Upper lobe of left lung (tissue), 6 donors: ENCODE measurements around the gene RCE1. TPM values are rescaled to one million over a fixed set of nuclear protein-coding genes. Genes with fewer than 3 reads are reported as not detected.

ENCODE experiments used
- ATAC-seq, 2 donors: fragments of 200-7000 bp; cut with Tn5 transposase; one replicate each; pipeline ENCODE4 v1.9.1; 2022; ENCODE audit warnings: mild to moderate bottlenecking in 2 of 2, moderate library complexity in 2 of 2; ENCODE audit not compliant: low FRiP score in 2 of 2
- DNase-seq, 2 donors: peaks; one replicate each; pipeline ENCODE4 v3.0.0-alpha.2; 2019 to 2020
- H3K27ac ChIP-seq, 4 donors: fragments of 200-600 bp; sonication (generic); one replicate each; pipeline ENCODE4 v1.5.1; 2016 to 2019
- H3K27me3 ChIP-seq, 4 donors: fragments of 200-600 bp; sonication (generic); one replicate each; pipeline ENCODE4 v1.5.1; 2017 to 2019
- H3K36me3 ChIP-seq, 4 donors: fragments of 200-600 bp; sonication (generic); one replicate each; pipeline ENCODE4 v1.5.1; 2016 to 2019
- H3K4me1 ChIP-seq, 4 donors: fragments of 200-600 bp; sonication (generic); one replicate each; pipeline ENCODE4 v1.5.1; 2018 to 2019
- H3K4me3 ChIP-seq, 4 donors: fragments of 200-600 bp; sonication (generic); one replicate each; pipeline ENCODE4 v1.5.1; 2017 to 2019; ENCODE audit warnings: mild to moderate bottlenecking in 2 of 4, moderate library complexity in 1 of 4
- H3K9me3 ChIP-seq, 4 donors: fragments of 200-600 bp; sonication (generic); one replicate each; pipeline ENCODE4 v1.5.1; 2018 to 2019
- CTCF ChIP-seq, 6 experiments: fragments of 450-650 bp in 4 of 6; fragments of 200-600 bp in 2 of 6; sonication (generic) in 2 of 6; IDR thresholded peaks; one replicate each; pipeline ENCODE4 v1.5.1; 2016 to 2019; ENCODE audit warnings: antibody characterized with exemption in 6 of 6
- EP300 ChIP-seq, 4 donors: sonication (generic); formaldehyde crosslinking; IDR thresholded peaks; one replicate each; pipeline ENCODE4 v1.5.1; 2017; ENCODE audit warnings: antibody characterized with exemption in 4 of 4, control low read depth in 2 of 4
- POLR2A ChIP-seq, 4 donors: fragments of 450-650 bp; IDR thresholded peaks; one replicate each; pipeline ENCODE4 v1.5.1; 2016 to 2017; ENCODE audit warnings: antibody characterized with exemption in 4 of 4, mild to moderate bottlenecking in 2 of 4
- POLR2AphosphoS5 ChIP-seq, 2 donors: sonication (generic); formaldehyde crosslinking; IDR thresholded peaks; one replicate each; pipeline ENCODE4 v1.5.1; 2017; ENCODE audit warnings: antibody characterized with exemption in 2 of 2
- WGBS, 2 donors: methylation state at CpG; one replicate each; pipeline ENCODE4 v1.1.5; 2017 to 2018; 5-methylcytosine and 5-hydroxymethylcytosine counted together
- total RNA-seq, 6 donors: library from RNA; depleted of rRNA in 4 of 6; stranded (reverse); fragments of >200 nt in 4 of 6; gene quantifications; one replicate each; pipeline versions ENCODE4 v1.1.0 to v1.2.1, GENCODE V29; 2016 to 2021
- donor health status: DM: no; HTN: no; CAD: no; lungs with moderate emphysema.
- donor health status: DM: no; HTN: yes; CAD: no; lungs with severe emphysema.

RCE1 gene
- total RNA-seq, 6 donors from 2014 or later, result 7.2 to 28.6 (median 17.5) TPM

GRCh38 chr11:66882561-66883015, 39.3 kb downstream of the RCE1 start:
- ATAC-seq, result peak in 1 of 2 donors; percentile 2
- peaks cover 11 to 29% (median 16%) of the 10 kb centered on the region in 4 donors for H3K4me1 ChIP-seq
- 44 to 53% methylated on average over 9 to 14 of the region's 14 CpGs for WGBS, 2 donors
- no peak for TF ChIP-seq CTCF (IDR thresholded peaks at IDR 0.05)
- H3K4me3 ChIP-seq, result peak overlapping the region in 3 of 4 donors; percentile 4 to 36 (median 28)
- H3K27ac ChIP-seq, result peak overlapping the region in 1 of 4 donors; percentile 17
- DNase-seq, result peak in 1 of 2 donors; percentile 71
- H3K9me3 ChIP-seq, result no peaks in the 10 kb centered on the region
- no peaks in the 10 kb centered on the region for H3K36me3 ChIP-seq
- H3K27me3 ChIP-seq, result no peaks in the 10 kb centered on the region

GRCh38 chr11:66883016-66883965, 40.0 kb downstream of the RCE1 start:
- 41 to 50% methylated on average over 24 to 27 of the region's 29 CpGs for WGBS, 2 donors
- peak overlapping the region in 1 of 4 donors; percentile 17 for H3K27ac ChIP-seq
- peak; percentile 65 to 83 for DNase-seq

GRCh38 chr11:66884443-66884842, 41.2 kb downstream of the RCE1 start:
- DNase-seq, result no peak
- Histone ChIP-seq H3K27ac (no peak overlapping the region), H3K4me1 (peaks cover 11 to 23% (median 16%) of the 10 kb centered on the region in 4 donors), H3K9me3 (no peaks in the 10 kb centered on the region), H3K36me3 (no peaks in the 10 kb centered on the region), H3K27me3 (no peaks in the 10 kb centered on the region), H3K4me3 (no peak overlapping the region)
- ATAC-seq, result no peak
- 95 to 100% methylated on average over 4 of the region's 4 CpGs for WGBS, 2 donors
- TF ChIP-seq CTCF (IDR thresholded peaks at IDR 0.05), result no peak
- no peak for TF ChIP-seq POLR2AphosphoS5 (IDR thresholded peaks at IDR 0.05)
- no peak for TF ChIP-seq POLR2A (IDR thresholded peaks at IDR 0.05)
- TF ChIP-seq EP300 (IDR thresholded peaks at IDR 0.05), result no peak

More at GRCh38 chr11:66883016-66883965, 40.0 kb downstream of the RCE1 start:
- no peaks in the 10 kb centered on the region for H3K36me3 ChIP-seq
- H3K27me3 ChIP-seq, result no peaks in the 10 kb centered on the region
- peak; percentile 68 to 76 for ATAC-seq
- TF ChIP-seq POLR2AphosphoS5 (IDR thresholded peaks at IDR 0.05), result no peak
- peak; percentile 57 to 85 (median 80) for TF ChIP-seq CTCF (IDR thresholded peaks at IDR 0.05)
- peak overlapping the region in 3 of 4 donors; percentile 4 to 36 (median 28) for H3K4me3 ChIP-seq
- peaks cover 11 to 29% (median 16%) of the 10 kb centered on the region in 4 donors for H3K4me1 ChIP-seq
- H3K9me3 ChIP-seq, result no peaks in the 10 kb centered on the region

GRCh38 chr11:66885469-66885868, 42.2 kb downstream of the RCE1 start:
- Histone ChIP-seq H3K27ac (no peak overlapping the region), H3K4me3 (no peak overlapping the region), H3K27me3 (no peaks in the 10 kb centered on the region), H3K36me3 (no peaks in the 10 kb centered on the region), H3K4me1 (peaks cover 10 to 20% (median 14%) of the 10 kb centered on the region in 4 donors), H3K9me3 (no peaks in the 10 kb centered on the region)
- ATAC-seq (no peak), DNase-seq (no peak)
- WGBS, 2 donors, result 93 to 95% methylated on average over 4 of the region's 4 CpGs
- TF ChIP-seq EP300 (IDR thresholded peaks at IDR 0.05) (no peak), CTCF (IDR thresholded peaks at IDR 0.05) (no peak), POLR2A (IDR thresholded peaks at IDR 0.05) (no peak), POLR2AphosphoS5 (IDR thresholded peaks at IDR 0.05) (no peak)
